Measurements from ENCODE around the gene TBC1D1.

GRCh38 chr4:37995981-37996775 is 105.3 kb downstream of the TBC1D1 start:
- no peak for TF ChIP-seq CTCF (IDR thresholded peaks at IDR 0.05)
- TF ChIP-seq POLR2A (IDR thresholded peaks at IDR 0.05) = no peak

Data from body of pancreas (tissue), 4 donors.